DND-41 (cell line): ENCODE measurements around the gene R3HDM1.

Source experiments
- ATAC-seq: fragments of 200-7000 bp; cut with Tn5 transposase; 3 replicates; pipeline ENCODE4 v1.9.1; 2021; ENCODE audit warnings: low read depth; ENCODE audit not compliant: insufficient read depth
- DNase-seq: peaks from one replicate; pipeline ENCODE4 v3.0.0-alpha.2; 2020
- H2AFZ ChIP-seq: 2 replicates; pipeline ENCODE4 v1.6.0; 2012; ENCODE audit warnings: low read depth, low read length
- H3K27ac ChIP-seq: 2 replicates; pipeline ENCODE4 v1.5.1; 2012; ENCODE audit warnings: low read length, inconsistent platforms
- H3K27me3 ChIP-seq: fragments of 200-600 bp; sonication (generic); 2 replicates; pipeline ENCODE4 v1.6.0; 2012; ENCODE audit warnings: low read length, mild to moderate bottlenecking, inconsistent platforms; ENCODE audit not compliant: insufficient read depth, poor library complexity
- H3K36me3 ChIP-seq: 2 replicates; pipeline ENCODE4 v1.5.1; 2012; ENCODE audit warnings: low read length, inconsistent platforms; ENCODE audit not compliant: insufficient read depth
- H3K4me1 ChIP-seq: 2 replicates; pipeline ENCODE4 v1.5.1; 2012; ENCODE audit warnings: mild to moderate bottlenecking, low read length; ENCODE audit not compliant: insufficient read depth
- H3K4me2 ChIP-seq: 2 replicates; pipeline ENCODE4 v1.6.0; 2012; ENCODE audit warnings: mild to moderate bottlenecking, moderate library complexity, low read length, inconsistent platforms; ENCODE audit not compliant: insufficient read depth
- H3K4me3 ChIP-seq, 2 experiments: fragments of 200-600 bp in 1 of 2; shearing (Covaris generic) in 1 of 2; 2 replicates each; pipeline ENCODE4 v1.5.1; 2012 to 2016; ENCODE audit warnings: inconsistent platforms in 2 of 2, low read length in 2 of 2, mild to moderate bottlenecking in 2 of 2, low read depth in 1 of 2, moderate library complexity in 1 of 2
- H3K79me2 ChIP-seq: 2 replicates; pipeline ENCODE4 v1.6.0; 2012; ENCODE audit warnings: low read length, inconsistent platforms; ENCODE audit not compliant: insufficient read depth
- H3K9ac ChIP-seq: 2 replicates; pipeline ENCODE4 v1.6.0; 2012; ENCODE audit warnings: low read depth, mild to moderate bottlenecking, inconsistent platforms, low read length, moderate library complexity
- H3K9me3 ChIP-seq: 2 replicates; pipeline ENCODE4 v1.5.1; 2012; ENCODE audit warnings: low read length, moderate library complexity, mild to moderate bottlenecking, inconsistent platforms; ENCODE audit not compliant: insufficient read depth, severe bottlenecking
- H4K20me1 ChIP-seq: 2 replicates; pipeline ENCODE4 v1.6.0; 2012; ENCODE audit warnings: low read length; ENCODE audit not compliant: insufficient read depth
- CTCF ChIP-seq: IDR thresholded peaks from 2 replicates; pipeline ENCODE4 v1.5.1; 2012; ENCODE audit warnings: borderline replicate concordance, low read length, moderate library complexity, mild to moderate bottlenecking; ENCODE audit not compliant: poor library complexity, severe bottlenecking; ENCODE audit errors: extremely low read depth
- EZH2 ChIP-seq: IDR thresholded peaks from 3 replicates; pipeline ENCODE4 v1.6.1; 2012; ENCODE audit warnings: borderline replicate concordance, low read depth, mild to moderate bottlenecking, moderate library complexity, low read length, inconsistent platforms; ENCODE audit not compliant: severe bottlenecking

Gene R3HDM1

GRCh38 chr2:135582383-135582782 lies 51.1 kb downstream of the R3HDM1 start:
- no peak overlapping the region for H3K4me2 ChIP-seq
- H3K9ac ChIP-seq = no peak overlapping the region
- no peak overlapping the region for H3K4me3 ChIP-seq
- DNase-seq (no peak), ATAC-seq (no peak; the same call in 2 of the 3 replicates)
- H3K4me1 ChIP-seq = peaks cover 7% of the 10 kb centered on the region
- no peaks in the 10 kb centered on the region for H3K27me3 ChIP-seq
- H3K79me2 ChIP-seq = peaks cover 50% of the 10 kb centered on the region
- H4K20me1 ChIP-seq = 0 out of 2 replicates have a peak, but pooled peaks cover 2% of the 10 kb centered on the region
- no peaks in the 10 kb centered on the region for H3K9me3 ChIP-seq
- H3K27ac ChIP-seq = no peak overlapping the region
- no peak overlapping the region for H2AFZ ChIP-seq
- no peaks in the 10 kb centered on the region for H3K36me3 ChIP-seq
- no peak for TF ChIP-seq CTCF
- no peak for TF ChIP-seq EZH2

GRCh38 chr2:135585586-135585985 lies 54.3 kb downstream of the R3HDM1 start:
- Histone ChIP-seq H3K79me2 (peaks cover 52% of the 10 kb centered on the region), H3K4me1 (peaks cover 28% of the 10 kb centered on the region), H3K27ac (no peak overlapping the region), H3K9ac (no peak overlapping the region), H3K27me3 (no peaks in the 10 kb centered on the region), H3K4me2 (no peak overlapping the region), H3K36me3 (no peaks in the 10 kb centered on the region), H2AFZ (no peak overlapping the region), H4K20me1 (0 out of 2 replicates have a peak, but pooled peaks cover 2% of the 10 kb centered on the region), H3K4me3 (no peak overlapping the region), H3K9me3 (no peaks in the 10 kb centered on the region)
- TF ChIP-seq EZH2 = no peak
- TF ChIP-seq CTCF = peak; percentile 50
- ATAC-seq (no peak), DNase-seq (no peak)

GRCh38 chr2:135586148-135586547 lies 54.9 kb downstream of the R3HDM1 start:
- Histone ChIP-seq H3K4me3 (no peak overlapping the region), H3K9me3 (no peaks in the 10 kb centered on the region), H2AFZ (no peak overlapping the region), H3K27me3 (no peaks in the 10 kb centered on the region), H3K9ac (no peak overlapping the region), H4K20me1 (0 out of 2 replicates have a peak, but pooled peaks cover 2% of the 10 kb centered on the region), H3K36me3 (no peaks in the 10 kb centered on the region), H3K4me2 (no peak overlapping the region), H3K4me1 (peaks cover 33% of the 10 kb centered on the region), H3K79me2 (peaks cover 46% of the 10 kb centered on the region), H3K27ac (no peak overlapping the region)
- no peak for TF ChIP-seq CTCF
- TF ChIP-seq EZH2 = no peak
- ATAC-seq = no peak
- no peak for DNase-seq

- H3K9ac ChIP-seq = no peak overlapping the region
- H3K27me3 ChIP-seq = no peaks in the 10 kb centered on the region
- ATAC-seq (no peak), DNase-seq (no peak)
- H3K36me3 ChIP-seq = peaks cover 6% of the 10 kb centered on the region; the same call in 1 of the 2 replicates
- H3K27ac ChIP-seq = no peak overlapping the region
- no peak overlapping the region for H3K4me3 ChIP-seq
- TF ChIP-seq EZH2 (no peak), CTCF (no peak)
- peaks cover 9% of the 10 kb centered on the region for H3K9me3 ChIP-seq
- H3K4me2 ChIP-seq = no peak overlapping the region
- peaks cover 42% of the 10 kb centered on the region for H3K4me1 ChIP-seq
- no peaks in the 10 kb centered on the region for H4K20me1 ChIP-seq
- H2AFZ ChIP-seq = no peak overlapping the region
- H3K79me2 ChIP-seq = peaks cover 47% of the 10 kb centered on the region
These were observed 56.7 kb downstream of the R3HDM1 start for GRCh38 chr2:135587958-135588357.
